HepG2 (cell line): ENCODE data around the gene TRIM42.

Experiments
- EZH2 ChIP-seq: conservative IDR thresholded peaks from 2 replicates; pipeline ENCODE4 v1.6.1; 2012; ENCODE audit warnings: mild to moderate bottlenecking, low read depth, low read length, moderate library complexity
- FOSL2 ChIP-seq: sonication (generic); formaldehyde crosslinking; IDR thresholded peaks from 2 replicates; pipeline ENCODE4 v1.4.0; 2020; ENCODE audit warnings: missing genetic modification reagents
- GABPA ChIP-seq, 2 experiments: IDR thresholded peaks; 2 replicates each; pipeline ENCODE4 v1.6.1; 2011 to 2016; ENCODE audit warnings: low read depth in 2 of 2, low read length in 1 of 2, missing biosample characterization in 1 of 2, missing genetic modification characterization in 1 of 2
- KLF6 ChIP-seq: IDR thresholded peaks from 2 replicates; pipeline ENCODE4 v1.8.0; 2016; ENCODE audit warnings: missing biosample characterization, missing genetic modification reagents
- MXD1 ChIP-seq: sonication (generic); formaldehyde crosslinking; IDR thresholded peaks from 2 replicates; pipeline ENCODE4 v1.4.0; 2020; ENCODE audit warnings: mild to moderate bottlenecking, missing genetic modification reagents
- NCOA5 ChIP-seq: sonication (generic); formaldehyde crosslinking; IDR thresholded peaks from 2 replicates; pipeline ENCODE4 v1.4.0; 2020; ENCODE audit warnings: missing genetic modification reagents
- POLR2G ChIP-seq: fragments of 200-400 bp; formaldehyde crosslinking; IDR thresholded peaks from 2 replicates; pipeline ENCODE4 v1.6.1; 2018; ENCODE audit warnings: mild to moderate bottlenecking, low read depth, low read length, moderate library complexity
- REPIN1 ChIP-seq: sonication (generic); formaldehyde crosslinking; IDR thresholded peaks from 2 replicates; pipeline ENCODE4 v1.8.0; 2022; ENCODE audit warnings: missing genetic modification reagents, low read depth, mild to moderate bottlenecking, borderline replicate concordance
- RXRA ChIP-seq: sonication (generic); formaldehyde crosslinking; IDR thresholded peaks from 2 replicates; pipeline ENCODE4 v1.5.1; 2020; ENCODE audit warnings: missing genetic modification reagents
- ZNF333 ChIP-seq: sonication (generic); formaldehyde crosslinking; IDR thresholded peaks from 2 replicates; pipeline ENCODE4 v1.4.0; 2020; ENCODE audit warnings: mild to moderate bottlenecking, missing genetic modification reagents, borderline replicate concordance

- no peak for TF ChIP-seq GABPA (IDR thresholded peaks at IDR 0.05; ENCODE audit: low read depth, low read length)
- no peak for TF ChIP-seq GABPA (CRISPR knock-in tag; IDR thresholded peaks at IDR 0.05; ENCODE audit: low read depth)
- TF ChIP-seq REPIN1 (CRISPR knock-in tag) = no peak
- TF ChIP-seq NCOA5 = no peak
- no peak for TF ChIP-seq EZH2
- no peak for TF ChIP-seq ZNF333 (CRISPR knock-in tag)
- no peak for TF ChIP-seq POLR2G
- no peak for TF ChIP-seq RXRA (CRISPR knock-in tag)
- TF ChIP-seq FOSL2 (CRISPR knock-in tag) = no peak
- TF ChIP-seq MXD1 (CRISPR knock-in tag) = no peak
- no peak for TF ChIP-seq KLF6 (CRISPR knock-in tag)
Observed at GRCh38 chr3:140742116-140742515, 64.3 kb downstream of the TRIM42 start.
